Measurements from ENCODE around the gene PSMF1.
A peak's percentile ranks its signal among the peaks of the same experiment; 100 is the strongest.

The PSMF1 gene

GRCh38 chr20:1190847-1191246 is 72.4 kb downstream of the PSMF1 start:
- no peak for DNase-seq (ENCODE audit: low spot score)

GRCh38 chr20:1191299-1191698 is 72.9 kb downstream of the PSMF1 start:
- no peak for DNase-seq (ENCODE audit: low spot score)

GRCh38 chr20:1195226-1195625 is 76.8 kb downstream of the PSMF1 start:
- DNase-seq (ENCODE audit: low spot score): no peak

- DNase-seq (ENCODE audit: low spot score): no peak
These were observed 78.2 kb downstream of the PSMF1 start for GRCh38 chr20:1196634-1197033.

- DNase-seq (ENCODE audit: low spot score): no peak
These were observed 79.4 kb downstream of the PSMF1 start for GRCh38 chr20:1197801-1198200.

- DNase-seq (ENCODE audit: low spot score): no peak
These were observed 80.3 kb downstream of the PSMF1 start for GRCh38 chr20:1198751-1199150.

- DNase-seq (ENCODE audit: low spot score): no peak
These were observed 80.9 kb downstream of the PSMF1 start for GRCh38 chr20:1199212-1199873.

- DNase-seq (ENCODE audit: low spot score): no peak
These were observed 81.6 kb downstream of the PSMF1 start for GRCh38 chr20:1199964-1200363.

- DNase-seq (ENCODE audit: low spot score): no peak
These were observed 84.5 kb downstream of the PSMF1 start, which contains the start of gene C20orf202 for GRCh38 chr20:1202762-1203504. Gene C20orf202, plus strand, starts transcription at chr20:1203454. Its CDS starts 132 bp downstream, at chr20:1203586.

- no peak for DNase-seq (ENCODE audit: low spot score)
These were observed 85.2 kb downstream of the PSMF1 start for GRCh38 chr20:1203630-1204029.

- DNase-seq (ENCODE audit: low spot score): no peak
These were observed 85.7 kb downstream of the PSMF1 start for GRCh38 chr20:1204113-1204512.

- DNase-seq (ENCODE audit: low spot score): no peak
These were observed 86.2 kb downstream of the PSMF1 start for GRCh38 chr20:1204576-1204975.

GRCh38 chr20:1205802-1206201 is 87.4 kb downstream of the PSMF1 start:
- no peak for DNase-seq (ENCODE audit: low spot score)

- no peak for DNase-seq (ENCODE audit: low spot score)
These were observed 88.2 kb downstream of the PSMF1 start for GRCh38 chr20:1206366-1207148.

- DNase-seq (ENCODE audit: low spot score): no peak
These were observed 89.0 kb downstream of the PSMF1 start for GRCh38 chr20:1207293-1207878.

GRCh38 chr20:1209447-1210387 is 91.3 kb downstream of the PSMF1 start:
- DNase-seq (ENCODE audit: low spot score): no peak

GRCh38 chr20:1210501-1210900 is 92.1 kb downstream of the PSMF1 start:
- no peak for DNase-seq (ENCODE audit: low spot score)

GRCh38 chr20:1212023-1212422 is 93.6 kb downstream of the PSMF1 start:
- DNase-seq (ENCODE audit: low spot score): no peak

- DNase-seq (ENCODE audit: low spot score): peak; percentile 74
These were observed 94.4 kb downstream of the PSMF1 start for GRCh38 chr20:1212607-1213396.

- DNase-seq (ENCODE audit: low spot score): no peak
These were observed 96.4 kb downstream of the PSMF1 start for GRCh38 chr20:1214838-1215261.
